Testis (tissue), 3 donors: ENCODE measurements around the gene PHLDA3. TPM values are rescaled to one million over a fixed set of nuclear protein-coding genes. Genes with fewer than 3 reads are reported as not detected.

Source experiments
- DNase-seq: peaks from one replicate; pipeline ENCODE4 v3.0.0-alpha.2; 2019
- H3K27ac ChIP-seq, 2 donors: fragments of 200-600 bp; sonication (generic); one replicate each; pipeline ENCODE4 v1.5.1; 2019
- H3K27me3 ChIP-seq: fragments of 200-600 bp; sonication (generic); one replicate; pipeline ENCODE4 v1.5.1; 2019
- H3K36me3 ChIP-seq: fragments of 200-600 bp; sonication (generic); one replicate; pipeline ENCODE4 v1.5.1; 2017; ENCODE audit warnings: low read depth; ENCODE audit errors: missing control alignments
- H3K4me1 ChIP-seq: fragments of 200-600 bp; sonication (generic); one replicate; pipeline ENCODE4 v1.5.1; 2019
- H3K4me3 ChIP-seq, 2 donors: fragments of 200-600 bp; sonication (generic); one replicate each; pipeline ENCODE4 v1.5.1; 2017 to 2019
- H3K9me3 ChIP-seq: fragments of 200-600 bp; sonication (generic); one replicate; pipeline ENCODE4 v1.5.1; 2017
- CTCF ChIP-seq, 3 experiments: fragments of 450-650 bp in 2 of 3; fragments of 200-600 bp in 1 of 3; sonication (generic) in 1 of 3; IDR thresholded peaks; one replicate each; pipeline ENCODE4 v1.5.1; 2016 to 2019; ENCODE audit warnings: antibody characterized with exemption in 3 of 3, mild to moderate bottlenecking in 2 of 3, moderate library complexity in 1 of 3
- POLR2A ChIP-seq: fragments of 450-650 bp; IDR thresholded peaks from one replicate; pipeline ENCODE4 v1.6.1; 2017; ENCODE audit warnings: antibody characterized with exemption, mild to moderate bottlenecking, moderate library complexity
- WGBS, 2 donors: methylation state at CpG; one replicate each; pipeline ENCODE4 v1.1.5; 2018; 5-methylcytosine and 5-hydroxymethylcytosine counted together
- intact Hi-C: fragments of 100-400 bp; cut with DNase I; formaldehyde crosslinking; loops from one replicate; pipeline ENCODE4 v1.15.1; 2023; ENCODE audit warnings: low total_unique reads
- polyA plus RNA-seq: library from polyadenylated mRNA; stranded (reverse); fragments of 350-450 nt; fragmentation: Illumina TruSeq; extraction: RNeasy Lipid Tissue Mini Kit (QIAGEN cat#74804); gene quantifications from one replicate; pipeline ENCODE4 v1.2.3, GENCODE V29; 2014; ENCODE audit warnings: low read depth, low replicate concordance; ENCODE audit not compliant: insufficient read depth
- total RNA-seq, 2 donors: library from RNA; depleted of rRNA; stranded (reverse); fragments of >200 nt; gene quantifications; one replicate each; pipeline ENCODE4 v1.2.3, GENCODE V29; 2016

PHLDA3 gene
- total and polyA plus RNA-seq, 3 donors from 2014 or later: 22.7 to 24.0 (median 23.1) TPM

DNA sequence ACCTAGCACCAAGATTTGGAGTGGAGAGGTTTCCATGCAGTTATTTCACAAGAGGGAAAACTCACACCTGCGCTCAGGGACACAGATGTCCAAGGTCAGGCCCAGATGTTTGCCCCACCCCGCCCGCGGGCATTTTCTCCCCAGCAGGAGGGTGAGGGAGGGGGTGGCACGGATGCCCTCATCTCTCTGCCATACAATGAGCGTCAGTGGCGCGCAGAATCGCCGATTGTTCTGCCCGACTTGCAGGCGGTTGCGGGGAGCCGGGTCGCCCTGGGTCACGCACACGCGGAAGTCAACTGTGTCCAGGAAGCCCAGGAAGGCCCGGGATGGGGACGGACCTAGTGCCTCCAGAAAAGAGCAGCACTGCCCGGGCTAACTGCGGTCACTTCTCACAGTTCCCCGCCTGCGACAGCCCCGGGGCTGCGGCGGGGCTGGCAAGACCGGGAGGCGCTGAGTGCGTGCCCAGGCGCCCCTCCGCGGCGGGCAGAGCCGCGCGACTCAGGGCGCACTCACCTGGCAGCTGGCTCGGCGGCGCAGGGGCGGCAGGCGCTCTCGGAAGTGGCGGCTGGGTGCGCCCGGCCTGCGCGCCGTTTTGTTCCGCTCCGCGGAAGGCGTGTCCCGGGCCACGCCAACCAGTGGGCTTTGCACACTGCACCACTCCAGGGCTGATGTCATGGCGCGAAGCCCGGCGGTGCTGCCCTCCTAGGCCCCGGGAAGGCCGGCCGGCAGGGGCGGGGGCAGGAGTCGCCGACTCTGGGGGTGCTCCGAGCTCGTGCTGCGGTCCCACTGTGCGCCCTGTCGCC is 37.8 kb upstream of the PHLDA3 start, which contains the start of gene CSRP1:
Gene CSRP1, minus strand, starts transcription at position 567 of the 803 bp plus-strand sequence. CDS start 10,820 bp downstream, outside the sequence.
- DNase-seq: peak; percentile 83
- no peaks in the 10 kb centered on the region for H3K36me3 ChIP-seq
- peaks cover 25% of the 10 kb centered on the region for H3K4me1 ChIP-seq
- intact Hi-C loops: no loop called here
- peak within 1 kb of the TSS; percentile 76 to 80 for H3K4me3 ChIP-seq
- WGBS, 2 donors: 3 to 5% methylated on average over 15 to 69 of the region's 71 CpGs
- peak within 1 kb of the TSS; percentile 88 to 92 for H3K27ac ChIP-seq
- TF ChIP-seq POLR2A (no peak), CTCF (IDR thresholded peaks at IDR 0.05) (no peak)
- H3K9me3 ChIP-seq: no peaks in the 10 kb centered on the region
- no peaks in the 10 kb centered on the region for H3K27me3 ChIP-seq

GRCh38 chr1:201506092-201506491 is 37.1 kb upstream of the PHLDA3 start:
- WGBS, 2 donors: 18 to 30% methylated on average over 3 of the region's 3 CpGs
- intact Hi-C loops: no loop called here
- Histone ChIP-seq H3K27me3 (no peaks in the 10 kb centered on the region), H3K4me1 (peaks cover 28% of the 10 kb centered on the region), H3K36me3 (no peaks in the 10 kb centered on the region), H3K9me3 (no peaks in the 10 kb centered on the region), H3K4me3 (peak overlapping the region; percentile 76 to 80), H3K27ac (peak overlapping the region; percentile 88 to 92)
- no peak for DNase-seq
- no peak for TF ChIP-seq CTCF (IDR thresholded peaks at IDR 0.05)
- no peak for TF ChIP-seq POLR2A

- DNase-seq: no peak
- Histone ChIP-seq H3K4me3 (peak overlapping the region; percentile 1 to 76), H3K4me1 (peaks cover 33% of the 10 kb centered on the region), H3K27me3 (no peaks in the 10 kb centered on the region), H3K36me3 (no peaks in the 10 kb centered on the region), H3K27ac (peak overlapping the region; percentile 88 to 92), H3K9me3 (no peaks in the 10 kb centered on the region)
- TF ChIP-seq POLR2A (no peak), CTCF (IDR thresholded peaks at IDR 0.05) (no peak)
- 32 to 44% methylated on average over 4 of the region's 4 CpGs for WGBS, 2 donors
- intact Hi-C loops: no loop called here
These were observed 36.5 kb upstream of the PHLDA3 start for GRCh38 chr1:201505503-201505890.

DNA sequence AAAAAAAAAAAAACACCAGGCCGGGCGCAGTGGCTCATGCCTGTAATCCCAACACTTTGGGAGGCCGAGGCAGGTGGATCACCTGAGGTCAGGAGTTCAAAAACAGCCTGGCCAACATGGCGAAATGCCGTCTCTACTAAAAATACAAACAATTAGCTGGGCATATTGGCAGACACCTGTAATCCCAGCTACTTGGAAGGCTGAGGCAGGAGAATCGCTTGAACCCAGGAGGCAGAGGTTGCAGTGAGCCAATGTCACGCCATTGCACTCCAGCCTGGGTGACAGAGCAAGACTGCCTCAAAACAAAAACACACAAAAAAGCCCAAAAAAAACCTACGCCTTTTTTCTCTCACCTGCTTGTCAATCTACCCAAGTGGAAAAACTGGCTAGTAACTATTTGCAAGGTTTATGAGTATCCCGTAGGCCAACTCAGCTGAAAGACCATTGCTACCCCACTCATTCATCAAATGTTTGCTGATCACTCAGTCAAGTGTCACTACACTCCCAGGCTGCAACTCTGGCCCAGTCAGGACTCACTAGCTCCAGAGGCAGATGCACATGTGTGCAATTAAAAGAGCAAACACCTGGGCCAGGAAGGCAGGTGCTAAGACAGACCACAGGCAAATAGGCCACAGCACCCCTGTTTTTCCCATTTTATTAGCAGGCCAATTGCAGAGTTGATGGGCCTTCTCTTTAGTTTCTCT is 36.0 kb upstream of the PHLDA3 start:
- Histone ChIP-seq H3K27me3 (no peaks in the 10 kb centered on the region), H3K4me3 (peak overlapping the region in 1 of 2 donors; percentile 1), H3K4me1 (peaks cover 38% of the 10 kb centered on the region), H3K36me3 (no peaks in the 10 kb centered on the region), H3K9me3 (no peaks in the 10 kb centered on the region), H3K27ac (peak overlapping the region; percentile 44 to 92)
- WGBS, 2 donors: 78 to 81% methylated on average over 9 of the region's 9 CpGs
- DNase-seq: no peak
- TF ChIP-seq POLR2A (no peak), CTCF (IDR thresholded peaks at IDR 0.05) (no peak)
- intact Hi-C loops: no loop called here
